GM12878 (cell line): Measurements from ENCODE around the gene OR2H1. TPM values are rescaled to one million over a fixed set of nuclear protein-coding genes. Genes with fewer than 3 reads are reported as not detected.

ENCODE experiments used
- ASH2L ChIP-seq: fragments of 300-600, 200-600 bp; sonication (generic); IDR thresholded peaks from 2 replicates; pipeline ENCODE4 v1.6.1; 2017; ENCODE audit warnings: low read depth, mild to moderate bottlenecking, borderline replicate concordance
- IRF3 ChIP-seq: fragments of 450-650 bp; IDR thresholded peaks from 2 replicates; pipeline ENCODE4 v1.6.1; 2014; ENCODE audit warnings: mild to moderate bottlenecking
- KAT2A ChIP-seq: conservative IDR thresholded peaks from 2 replicates; pipeline ENCODE4 v1.6.1; 2011; ENCODE audit warnings: low read depth, low read length; ENCODE audit not compliant: control insufficient read depth
- MXI1 ChIP-seq: fragments of 150-350 bp; IDR thresholded peaks from 2 replicates; pipeline ENCODE4 v1.6.1; 2011; ENCODE audit warnings: low read depth, mild to moderate bottlenecking, inconsistent platforms, low read length, improper control_type of control experiment
- NFYB ChIP-seq: IDR thresholded peaks from 2 replicates; pipeline ENCODE4 v1.6.1; 2011; ENCODE audit warnings: low read depth, mild to moderate bottlenecking, low read length, improper control_type of control experiment, moderate library complexity; ENCODE audit not compliant: insufficient read depth
- NRF1 ChIP-seq: conservative IDR thresholded peaks from 2 replicates; pipeline ENCODE4 v1.6.1; 2011; ENCODE audit warnings: mild to moderate bottlenecking, low read depth, low read length, improper control_type of control experiment
- USF1 ChIP-seq: IDR thresholded peaks from 2 replicates; pipeline ENCODE4 v1.6.1; 2011; ENCODE audit warnings: borderline replicate concordance, low read depth, mild to moderate bottlenecking, moderate library complexity, mixed read lengths, low read length; ENCODE audit not compliant: insufficient read depth; ENCODE audit errors: extremely low read length
- ZBTB4 ChIP-seq: fragments of 450-650 bp; formaldehyde crosslinking; IDR thresholded peaks from 2 replicates; pipeline ENCODE4 v1.4.0; 2022; ENCODE audit warnings: mild to moderate bottlenecking, moderate library complexity
- ZNF622 ChIP-seq: fragments of 450-650 bp; IDR thresholded peaks from 2 replicates; pipeline ENCODE4 v1.6.1; 2017; ENCODE audit warnings: mild to moderate bottlenecking, inconsistent platforms
- polyA plus RNA-seq, 11 experiments: library from polyadenylated mRNA; depleted of rRNA in 4 of 11; unstranded in 6 of 11; stranded (reverse) in 5 of 11; fragments of >200 nt; fragmentation: Nextera tagmentation in 4 of 11; fragmentation: Illumina TruSeq in 1 of 11; extraction: Ambion mirVana in 4 of 11; extraction: Trizol in 1 of 11; gene quantifications; 1 replicate in 1 of 11; 2 replicates in 10 of 11; pipeline versions ENCODE4 v1.2.1 to v1.2.3, GENCODE V29; 2011 to 2016; ENCODE audit warnings: inconsistent platforms in 2 of 11, missing spikeins in 2 of 11, low read depth in 1 of 11
- total RNA-seq, 4 experiments: library from RNA; depleted of rRNA in 3 of 4; stranded (reverse); fragments of >200 nt in 3 of 4; fragmentation: Illumina TruSeq in 1 of 4; extraction: Trizol in 1 of 4; gene quantifications; 2 replicates each; pipeline versions ENCODE4 v1.2.1 to v1.2.3, GENCODE V29; 2013 to 2021
- TF ChIP-seq, protein P1 (sequence below): fragments of 450-650 bp; IDR thresholded peaks from 2 replicates; pipeline ENCODE4 v1.6.1; 2017; ENCODE audit warnings: low read depth, mild to moderate bottlenecking, moderate library complexity

Gene OR2H1
- total and polyA plus RNA-seq, 10 of the 15 experiments (the other 5 are each of a cell fraction or from before 2014, with no cell fraction given): not detected

DNA sequence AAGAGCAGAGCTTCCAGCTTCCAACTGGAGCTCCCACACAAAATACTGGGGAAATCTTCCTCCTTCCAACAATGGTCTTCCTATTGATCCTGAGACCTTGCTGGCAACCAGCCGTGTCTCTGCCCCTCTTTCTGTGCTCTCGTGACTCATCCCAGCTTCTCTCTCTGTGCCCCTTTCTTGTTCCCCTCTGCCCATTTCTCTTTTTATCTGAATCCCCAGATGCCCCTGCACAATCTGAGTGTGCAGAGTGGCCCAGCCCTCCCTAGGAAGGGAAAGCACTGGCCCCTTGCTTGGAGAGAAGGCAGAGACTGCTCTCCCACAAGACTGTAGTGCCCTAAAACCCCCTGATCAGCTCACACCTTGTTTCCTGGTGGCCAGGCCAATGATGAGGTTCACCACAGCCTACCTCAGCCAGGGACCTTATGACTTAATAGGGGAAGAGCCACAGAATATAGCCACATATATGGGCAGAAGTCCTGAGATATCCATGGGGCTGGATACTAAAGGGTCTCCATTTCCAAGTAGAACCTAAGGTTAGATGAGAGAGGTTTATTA is 53.9 kb downstream of the OR2H1 start (continued):
- TF ChIP-seq ASH2L (no peak), MXI1 (no peak), IRF3 (no peak), ZNF622 (no peak), NRF1 (no peak), NFYB (no peak), KAT2A (no peak), ZBTB4 (CRISPR knock-in tag) (no peak), USF1 (no peak)
- TF ChIP-seq, protein P1, sequence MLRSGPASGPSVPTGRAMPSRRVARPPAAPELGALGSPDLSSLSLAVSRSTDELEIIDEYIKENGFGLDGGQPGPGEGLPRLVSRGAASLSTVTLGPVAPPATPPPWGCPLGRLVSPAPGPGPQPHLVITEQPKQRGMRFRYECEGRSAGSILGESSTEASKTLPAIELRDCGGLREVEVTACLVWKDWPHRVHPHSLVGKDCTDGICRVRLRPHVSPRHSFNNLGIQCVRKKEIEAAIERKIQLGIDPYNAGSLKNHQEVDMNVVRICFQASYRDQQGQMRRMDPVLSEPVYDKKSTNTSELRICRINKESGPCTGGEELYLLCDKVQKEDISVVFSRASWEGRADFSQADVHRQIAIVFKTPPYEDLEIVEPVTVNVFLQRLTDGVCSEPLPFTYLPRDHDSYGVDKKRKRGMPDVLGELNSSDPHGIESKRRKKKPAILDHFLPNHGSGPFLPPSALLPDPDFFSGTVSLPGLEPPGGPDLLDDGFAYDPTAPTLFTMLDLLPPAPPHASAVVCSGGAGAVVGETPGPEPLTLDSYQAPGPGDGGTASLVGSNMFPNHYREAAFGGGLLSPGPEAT: no peak
- TF ChIP-seq, all 136 proteins: peak for 0

Other genes with a start within 250 kb of the OR2H1 start
Only the 7 nearest of the 13 such genes appear.
- gene OR5V1, start 88.3 kb upstream of the OR2H1 start, total RNA-seq (2014; rRNA removed): not detected in 2 replicates
- gene OR5V1, start 88.3 kb upstream of the OR2H1 start, total RNA-seq (2014; rRNA removed; fragmentation: Illumina TruSeq; extraction: Trizol): not detected in 2 replicates
- not detected in 2 replicates for gene OR5V1, start 88.3 kb upstream of the OR2H1 start, total RNA-seq (2021)
- not detected in 2 replicates for gene OR5V1, start 88.3 kb upstream of the OR2H1 start, polyA plus RNA-seq (2011; rRNA removed)
- gene OR5V1, start 88.3 kb upstream of the OR2H1 start, polyA plus RNA-seq (2014; fragmentation: Illumina TruSeq; extraction: Trizol): not detected in 2 replicates
- not detected for gene OR5V1, start 88.3 kb upstream of the OR2H1 start, polyA plus RNA-seq (2014; fragmentation: Nextera tagmentation; extraction: Ambion mirVana)
- gene OR5V1, start 88.3 kb upstream of the OR2H1 start, polyA plus RNA-seq (2014; rRNA removed): not detected in 2 replicates
- not detected for gene OR5V1, start 88.3 kb upstream of the OR2H1 start, polyA plus RNA-seq (2016; fragmentation: Nextera tagmentation; extraction: Ambion mirVana)
- not detected in 2 replicates for gene OR12D3, start 81.9 kb upstream of the OR2H1 start, total RNA-seq (2014; rRNA removed)
- not detected in 2 replicates for gene OR12D3, start 81.9 kb upstream of the OR2H1 start, total RNA-seq (2014; rRNA removed; fragmentation: Illumina TruSeq; extraction: Trizol)
- not detected in 2 replicates for gene OR12D3, start 81.9 kb upstream of the OR2H1 start, total RNA-seq (2021)
- gene OR12D3, start 81.9 kb upstream of the OR2H1 start, polyA plus RNA-seq (2011; rRNA removed): not detected in 2 replicates
- gene OR12D3, start 81.9 kb upstream of the OR2H1 start, polyA plus RNA-seq (2014; fragmentation: Illumina TruSeq; extraction: Trizol): not detected in 2 replicates
- gene OR12D3, start 81.9 kb upstream of the OR2H1 start, polyA plus RNA-seq (2014; fragmentation: Nextera tagmentation; extraction: Ambion mirVana): not detected
- gene OR12D3, start 81.9 kb upstream of the OR2H1 start, polyA plus RNA-seq (2014; rRNA removed): not detected in 2 replicates
- gene OR12D3, start 81.9 kb upstream of the OR2H1 start, polyA plus RNA-seq (2016; fragmentation: Nextera tagmentation; extraction: Ambion mirVana): not detected
- gene OR12D2, start 61.5 kb upstream of the OR2H1 start, total RNA-seq (2014; rRNA removed): not detected in 2 replicates
- not detected in 2 replicates for gene OR12D2, start 61.5 kb upstream of the OR2H1 start, total RNA-seq (2014; rRNA removed; fragmentation: Illumina TruSeq; extraction: Trizol)
- gene OR12D2, start 61.5 kb upstream of the OR2H1 start, total RNA-seq (2021): not detected in 2 replicates
- not detected in 2 replicates for gene OR12D2, start 61.5 kb upstream of the OR2H1 start, polyA plus RNA-seq (2011; rRNA removed)
- not detected in 2 replicates for gene OR12D2, start 61.5 kb upstream of the OR2H1 start, polyA plus RNA-seq (2014; fragmentation: Illumina TruSeq; extraction: Trizol)
- gene OR12D2, start 61.5 kb upstream of the OR2H1 start, polyA plus RNA-seq (2014; fragmentation: Nextera tagmentation; extraction: Ambion mirVana): not detected
- gene OR12D2, start 61.5 kb upstream of the OR2H1 start, polyA plus RNA-seq (2014; rRNA removed): not detected in 2 replicates
- gene OR12D2, start 61.5 kb upstream of the OR2H1 start, polyA plus RNA-seq (2016; fragmentation: Nextera tagmentation; extraction: Ambion mirVana): not detected
- gene OR12D1, start 42.2 kb upstream of the OR2H1 start, total RNA-seq (2014; rRNA removed): not detected in 2 replicates
- gene OR12D1, start 42.2 kb upstream of the OR2H1 start, total RNA-seq (2014; rRNA removed; fragmentation: Illumina TruSeq; extraction: Trizol): not detected in 2 replicates
- gene OR12D1, start 42.2 kb upstream of the OR2H1 start, total RNA-seq (2021): not detected in 2 replicates
- not detected in 2 replicates for gene OR12D1, start 42.2 kb upstream of the OR2H1 start, polyA plus RNA-seq (2011; rRNA removed)
- not detected in 2 replicates for gene OR12D1, start 42.2 kb upstream of the OR2H1 start, polyA plus RNA-seq (2014; fragmentation: Illumina TruSeq; extraction: Trizol)
- not detected for gene OR12D1, start 42.2 kb upstream of the OR2H1 start, polyA plus RNA-seq (2014; fragmentation: Nextera tagmentation; extraction: Ambion mirVana)
- not detected in 2 replicates for gene OR12D1, start 42.2 kb upstream of the OR2H1 start, polyA plus RNA-seq (2014; rRNA removed)
- not detected for gene OR12D1, start 42.2 kb upstream of the OR2H1 start, polyA plus RNA-seq (2016; fragmentation: Nextera tagmentation; extraction: Ambion mirVana)
- not detected in 2 replicates for gene OR10C1, start 17.8 kb upstream of the OR2H1 start, total RNA-seq (2014; rRNA removed)
- gene OR10C1, start 17.8 kb upstream of the OR2H1 start, total RNA-seq (2014; rRNA removed; fragmentation: Illumina TruSeq; extraction: Trizol): not detected in 2 replicates
- gene OR10C1, start 17.8 kb upstream of the OR2H1 start, total RNA-seq (2021): not detected in 2 replicates
- not detected in 2 replicates for gene OR10C1, start 17.8 kb upstream of the OR2H1 start, polyA plus RNA-seq (2011; rRNA removed)
- gene OR10C1, start 17.8 kb upstream of the OR2H1 start, polyA plus RNA-seq (2014; fragmentation: Illumina TruSeq; extraction: Trizol): not detected in 2 replicates
- gene OR10C1, start 17.8 kb upstream of the OR2H1 start, polyA plus RNA-seq (2014; fragmentation: Nextera tagmentation; extraction: Ambion mirVana): not detected
- gene OR10C1, start 17.8 kb upstream of the OR2H1 start, polyA plus RNA-seq (2014; rRNA removed): not detected in 2 replicates
- not detected for gene OR10C1, start 17.8 kb upstream of the OR2H1 start, polyA plus RNA-seq (2016; fragmentation: Nextera tagmentation; extraction: Ambion mirVana)
- gene OR11A1, start 84 bp upstream of the OR2H1 start, total RNA-seq (2014; rRNA removed): not detected in 2 replicates
- not detected in 2 replicates for gene OR11A1, start 84 bp upstream of the OR2H1 start, total RNA-seq (2014; rRNA removed; fragmentation: Illumina TruSeq; extraction: Trizol)
- not detected in 2 replicates for gene OR11A1, start 84 bp upstream of the OR2H1 start, total RNA-seq (2021)
- not detected in 2 replicates for gene OR11A1, start 84 bp upstream of the OR2H1 start, polyA plus RNA-seq (2011; rRNA removed)
- gene OR11A1, start 84 bp upstream of the OR2H1 start, polyA plus RNA-seq (2014; fragmentation: Illumina TruSeq; extraction: Trizol): not detected in 2 replicates
- not detected for gene OR11A1, start 84 bp upstream of the OR2H1 start, polyA plus RNA-seq (2014; fragmentation: Nextera tagmentation; extraction: Ambion mirVana)
- not detected in 2 replicates for gene OR11A1, start 84 bp upstream of the OR2H1 start, polyA plus RNA-seq (2014; rRNA removed)
- gene OR11A1, start 84 bp upstream of the OR2H1 start, polyA plus RNA-seq (2016; fragmentation: Nextera tagmentation; extraction: Ambion mirVana): not detected
- gene MAS1L, start 30.8 kb downstream of the OR2H1 start, total RNA-seq (2014; rRNA removed): not detected in 2 replicates
- not detected in 2 replicates for gene MAS1L, start 30.8 kb downstream of the OR2H1 start, total RNA-seq (2014; rRNA removed; fragmentation: Illumina TruSeq; extraction: Trizol)
- not detected in 2 replicates for gene MAS1L, start 30.8 kb downstream of the OR2H1 start, total RNA-seq (2021)
- gene MAS1L, start 30.8 kb downstream of the OR2H1 start, polyA plus RNA-seq (2011; rRNA removed): not detected in 2 replicates
- gene MAS1L, start 30.8 kb downstream of the OR2H1 start, polyA plus RNA-seq (2014; fragmentation: Illumina TruSeq; extraction: Trizol): not detected in 2 replicates
- gene MAS1L, start 30.8 kb downstream of the OR2H1 start, polyA plus RNA-seq (2014; fragmentation: Nextera tagmentation; extraction: Ambion mirVana): not detected
- not detected in 2 replicates for gene MAS1L, start 30.8 kb downstream of the OR2H1 start, polyA plus RNA-seq (2014; rRNA removed)
- gene MAS1L, start 30.8 kb downstream of the OR2H1 start, polyA plus RNA-seq (2016; fragmentation: Nextera tagmentation; extraction: Ambion mirVana): not detected